ENCODE results near the gene NHLRC2. TPM values are rescaled to one million over a fixed set of nuclear protein-coding genes. Genes with fewer than 3 reads are reported as not detected.

The NHLRC2 gene
- total RNA-seq, 2 experiments from 2014 or later = 4.6 TPM

GRCh38 chr10:113890769-113891168 lies 36.3 kb downstream of the NHLRC2 start:
- ChIA-PET CTCF (no interaction called here), POLR2A (interaction anchor here (0.7 kb wide), 1 partner anchor 104 kb away, joined by 3 read pairs; no protein-coding TSS in a partner anchor)
- Histone ChIP-seq H3K27ac (ENCODE audit: low read depth in 1 of 2, low read length in 2 of 2) (no peak overlapping the region), H3K27me3 (ENCODE audit: control insufficient read depth in 1 of 2, insufficient read depth in 2 of 2, low read length in 2 of 2) (no peaks in the 10 kb centered on the region), H3K4me3 (ENCODE audit: low read length) (no peak overlapping the region), H3K9me3 (ENCODE audit: control insufficient read depth in 1 of 2, insufficient read depth in 1 of 2, low read length in 2 of 2) (no peaks in the 10 kb centered on the region), H3K36me3 (ENCODE audit: insufficient read depth, low read length) (peaks cover 18% of the 10 kb centered on the region), H3K4me1 (ENCODE audit: insufficient read depth, low read length) (no peaks in the 10 kb centered on the region)
- intact Hi-C loops (cut with DNase I, micrococcal nuclease) = no loop called here
- Mint-ChIP-seq H3K27me3 (no peaks in the 10 kb centered on the region), H3K27ac (no peak overlapping the region), H3K4me3 (no peak overlapping the region), H3K36me3 (ENCODE audit: low read depth) (peaks cover 80% of the 10 kb centered on the region), H3K9me3 (no peaks in the 10 kb centered on the region), H3K4me1 (ENCODE audit: low read depth) (no peaks in the 10 kb centered on the region)
- no peak for DNase-seq
- TF ChIP-seq CTCF (IDR thresholded peaks at IDR 0.05) = no peak
- no peak for ATAC-seq (ENCODE audit: poor library complexity)

DNA sequence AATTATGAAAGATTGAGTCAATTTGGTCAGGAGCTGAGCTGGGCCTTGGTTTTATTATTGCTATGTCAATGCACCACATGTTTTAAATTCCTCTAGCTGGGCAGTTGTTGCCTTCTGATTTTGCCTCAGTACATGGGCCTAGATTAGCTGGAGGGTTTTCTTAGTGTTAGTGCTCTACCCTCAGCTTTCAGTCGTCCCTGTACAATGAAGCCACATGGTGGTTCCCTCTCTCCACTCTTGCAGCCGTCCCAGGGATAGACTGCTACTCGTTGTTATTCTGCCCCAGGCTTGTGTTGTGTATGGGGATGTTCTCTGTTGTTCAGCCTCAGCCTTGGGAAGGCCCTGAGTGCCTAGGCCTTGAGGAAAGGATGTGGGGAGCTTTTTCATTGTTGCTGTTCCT lies 37.0 kb downstream of the NHLRC2 start:
- POLR2A ChIA-PET = no interaction called here
- no peaks in the 10 kb centered on the region for H3K4me1 ChIP-seq (ENCODE audit: insufficient read depth, low read length)
- peaks cover 73% of the 10 kb centered on the region for H3K36me3 Mint-ChIP-seq (ENCODE audit: low read depth)
- H3K27me3 Mint-ChIP-seq = no peaks in the 10 kb centered on the region
- intact Hi-C loops (cut with DNase I, micrococcal nuclease) = no loop called here
- H3K36me3 ChIP-seq (ENCODE audit: insufficient read depth, low read length) = peaks cover 12% of the 10 kb centered on the region
- no peaks in the 10 kb centered on the region for H3K4me1 Mint-ChIP-seq (ENCODE audit: low read depth)
- H3K27me3 ChIP-seq (ENCODE audit: control insufficient read depth in 1 of 2, insufficient read depth in 2 of 2, low read length in 2 of 2) = no peaks in the 10 kb centered on the region
- H3K27ac Mint-ChIP-seq = no peak overlapping the region
- no peaks in the 10 kb centered on the region for H3K9me3 Mint-ChIP-seq
- H3K27ac ChIP-seq (ENCODE audit: low read depth in 1 of 2, low read length in 2 of 2) = no peak overlapping the region
- CTCF ChIA-PET = no interaction called here
- no peak overlapping the region for H3K4me3 Mint-ChIP-seq
- no peaks in the 10 kb centered on the region for H3K9me3 ChIP-seq (ENCODE audit: control insufficient read depth in 1 of 2, insufficient read depth in 1 of 2, low read length in 2 of 2)
- no peak for TF ChIP-seq CTCF (IDR thresholded peaks at IDR 0.05)
- DNase-seq = no peak
- ATAC-seq (ENCODE audit: poor library complexity) = no peak
- H3K4me3 ChIP-seq (ENCODE audit: low read length) = no peak overlapping the region

GRCh38 chr10:113893570-113893969 lies 39.1 kb downstream of the NHLRC2 start:
- Histone ChIP-seq H3K9me3 (ENCODE audit: control insufficient read depth in 1 of 2, insufficient read depth in 1 of 2, low read length in 2 of 2) (no peaks in the 10 kb centered on the region), H3K27ac (ENCODE audit: low read depth in 1 of 2, low read length in 2 of 2) (no peak overlapping the region), H3K4me3 (ENCODE audit: low read length) (no peak overlapping the region), H3K27me3 (ENCODE audit: control insufficient read depth in 1 of 2, insufficient read depth in 2 of 2, low read length in 2 of 2) (no peaks in the 10 kb centered on the region), H3K4me1 (ENCODE audit: insufficient read depth, low read length) (no peaks in the 10 kb centered on the region), H3K36me3 (ENCODE audit: insufficient read depth, low read length) (peaks cover 12% of the 10 kb centered on the region)
- Mint-ChIP-seq H3K27me3 (no peaks in the 10 kb centered on the region), H3K36me3 (ENCODE audit: low read depth) (peaks cover 65% of the 10 kb centered on the region), H3K9me3 (no peaks in the 10 kb centered on the region), H3K4me3 (no peak overlapping the region), H3K27ac (no peak overlapping the region), H3K4me1 (ENCODE audit: low read depth) (no peaks in the 10 kb centered on the region)
- POLR2A ChIA-PET = no interaction called here
- intact Hi-C loops (cut with DNase I, micrococcal nuclease) = no loop called here
- DNase-seq (no peak), ATAC-seq (ENCODE audit: poor library complexity) (no peak)
- CTCF ChIA-PET = interaction anchor here (0.5 kb wide), 1 partner anchor 263 kb away, joined by 3 read pairs; no protein-coding TSS in a partner anchor
- TF ChIP-seq CTCF (IDR thresholded peaks at IDR 0.05) = no peak
